ENCODE measurements around the gene NR3C2.
"Not testable (repeated sequence)": the region's sequence is repeated elsewhere in the genome, so short reads cannot be mapped to it uniquely, and the experiment has no call there.

NR3C2 gene

DNA sequence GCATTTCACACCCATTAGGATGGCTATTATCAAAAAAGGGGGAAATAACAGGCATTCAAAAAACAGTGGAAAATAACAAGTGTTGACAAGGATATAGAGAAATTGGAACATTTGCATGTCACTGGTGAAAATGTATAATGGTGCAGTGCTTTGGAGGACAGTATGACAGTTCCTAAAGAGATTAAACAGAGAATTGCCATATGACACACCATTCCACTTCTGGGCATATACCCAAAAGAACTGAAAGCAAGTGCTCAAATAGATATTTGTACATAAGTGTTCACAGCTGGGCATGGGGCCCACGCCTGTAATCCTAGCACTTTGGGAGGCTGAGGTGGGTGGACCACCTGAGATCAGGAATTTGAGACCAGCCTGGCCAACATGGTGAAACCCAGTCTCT is 348.1 kb downstream of the NR3C2 start:
- DNase-seq = peak; percentile 39 to 66

GRCh38 chr4:148093065-148093464 is 349.1 kb downstream of the NR3C2 start:
- DNase-seq = no peak

- DNase-seq = no peak
Measured at GRCh38 chr4:148092316-148093014, 349.7 kb downstream of the NR3C2 start.

DNA sequence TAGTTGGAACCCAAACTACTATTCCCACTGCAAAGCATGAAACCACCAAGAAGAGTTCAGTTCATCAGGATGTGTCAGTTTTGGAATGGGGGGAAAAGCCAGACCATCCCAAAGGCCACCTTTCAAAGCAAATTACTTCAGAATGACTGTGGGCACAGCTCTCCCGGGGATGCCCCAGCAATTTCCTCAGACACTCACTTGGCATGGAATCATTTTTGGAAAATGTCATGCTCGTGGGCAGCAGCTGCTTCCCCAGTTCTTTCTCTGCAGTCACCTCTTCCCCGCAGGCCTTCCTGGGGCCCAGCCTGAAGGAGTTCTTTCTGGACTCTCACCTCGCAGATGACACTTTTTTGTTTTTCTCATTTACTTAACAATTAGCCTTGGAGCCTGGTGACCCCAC is 350.3 kb downstream of the NR3C2 start:
- no peak for DNase-seq

- DNase-seq = no peak
Measured at GRCh38 chr4:148090503-148091476, 351.4 kb downstream of the NR3C2 start.

GRCh38 chr4:148090029-148090428 is 352.2 kb downstream of the NR3C2 start:
- no peak for DNase-seq

DNA sequence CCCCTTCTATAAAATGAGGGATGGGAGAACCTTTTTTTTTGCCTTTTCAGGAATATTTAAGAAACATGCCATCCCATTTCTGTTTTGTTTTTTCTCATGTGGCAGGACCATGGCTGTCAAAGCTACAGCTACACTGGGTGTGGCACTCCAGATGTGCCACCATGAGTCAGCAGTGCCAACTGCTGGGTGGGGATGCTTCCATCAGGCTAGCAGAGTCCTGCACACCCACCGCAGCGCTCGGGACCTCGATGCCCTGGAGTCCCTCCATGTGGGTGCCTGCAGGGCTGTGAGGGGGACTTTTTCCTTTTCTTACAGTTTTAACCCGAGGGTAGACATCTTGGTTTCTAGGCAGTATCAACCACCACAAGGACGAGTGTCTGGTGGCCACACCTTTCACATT is 352.6 kb downstream of the NR3C2 start:
- no peak for DNase-seq

GRCh38 chr4:148083073-148083472 is 359.1 kb downstream of the NR3C2 start:
- DNase-seq = not testable (repeated sequence)

- DNase-seq = no peak
Measured at GRCh38 chr4:148081745-148082144, 360.5 kb downstream of the NR3C2 start.

DNA sequence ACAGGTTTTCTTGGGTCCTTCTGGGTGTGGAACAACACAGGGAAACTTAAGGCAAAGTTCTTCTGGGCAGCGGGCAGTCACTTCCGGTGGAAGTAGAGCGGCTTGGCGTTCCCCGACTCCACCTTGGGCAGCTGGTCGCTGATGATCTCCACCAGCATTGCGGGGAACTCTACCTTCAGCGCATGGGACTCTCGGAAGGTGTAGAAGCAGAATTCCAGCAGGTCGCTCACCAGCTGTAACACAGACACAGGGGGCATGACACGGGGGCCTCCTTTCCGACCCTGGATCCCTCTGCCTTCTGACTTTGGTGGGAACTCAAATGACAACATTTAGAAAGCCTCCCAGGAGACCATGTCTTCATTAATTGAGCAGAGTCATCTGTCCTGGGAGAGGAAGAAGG is 360.9 kb downstream of the NR3C2 start:
- no peak for DNase-seq

DNA sequence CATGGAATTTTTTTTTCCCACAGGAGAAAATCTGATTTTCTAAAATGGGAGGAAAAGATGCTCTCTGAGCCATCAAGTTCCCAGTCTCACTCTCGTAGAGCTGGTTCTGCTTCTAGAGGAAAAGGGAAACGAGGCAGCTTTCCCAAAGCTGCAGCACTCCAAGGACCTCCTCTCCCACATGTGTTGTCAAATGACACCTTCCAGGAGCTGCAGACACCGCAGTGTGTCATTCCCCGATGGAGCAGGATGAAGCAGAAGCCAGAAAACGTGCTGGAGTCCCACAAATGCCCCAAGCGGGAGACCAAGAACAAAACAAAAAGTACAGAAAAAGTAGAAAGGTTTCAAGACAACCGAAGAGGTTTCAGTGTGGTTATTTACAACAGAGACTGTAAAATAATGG is 362.3 kb downstream of the NR3C2 start:
- no peak for DNase-seq

DNA sequence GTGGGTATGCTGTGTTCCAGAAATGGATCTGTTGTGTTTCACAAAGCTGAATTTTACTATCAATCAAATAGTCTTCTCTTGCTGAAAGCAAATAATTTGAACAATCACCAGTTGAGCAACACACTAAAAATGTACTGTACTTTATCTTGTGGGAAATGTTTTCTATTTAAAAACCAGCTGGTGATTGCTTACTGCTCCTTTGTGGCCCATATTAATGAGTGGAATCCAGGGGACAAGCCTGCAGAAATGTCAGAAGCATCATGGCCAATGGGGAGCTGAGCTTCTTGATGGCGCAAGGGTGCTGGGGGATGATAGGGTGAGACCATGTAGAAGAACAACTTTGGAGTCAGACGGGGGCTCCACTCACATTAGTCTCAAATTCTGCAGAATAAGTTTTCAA is 364.2 kb downstream of the NR3C2 start:
- no peak for DNase-seq

DNA sequence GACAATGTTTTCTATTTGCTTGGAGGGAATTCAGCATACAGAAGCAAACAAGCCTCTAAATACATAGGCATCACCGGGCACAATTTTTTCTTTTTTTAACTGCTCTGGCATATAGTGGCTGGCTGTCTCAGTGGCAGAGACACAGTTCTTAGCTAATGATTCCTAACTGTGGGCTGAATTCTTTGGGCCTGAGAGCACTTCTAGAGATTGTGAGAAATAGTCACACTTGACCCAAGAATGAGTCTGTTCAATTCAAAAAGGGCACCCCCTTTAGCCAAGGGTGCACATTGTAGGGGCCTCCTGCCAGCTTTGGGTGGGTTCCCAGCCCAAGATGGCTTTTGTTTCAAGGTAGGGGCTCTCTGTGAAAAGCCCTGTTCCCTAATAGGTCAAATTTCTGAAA is 364.6 kb downstream of the NR3C2 start:
- DNase-seq = no peak

DNA sequence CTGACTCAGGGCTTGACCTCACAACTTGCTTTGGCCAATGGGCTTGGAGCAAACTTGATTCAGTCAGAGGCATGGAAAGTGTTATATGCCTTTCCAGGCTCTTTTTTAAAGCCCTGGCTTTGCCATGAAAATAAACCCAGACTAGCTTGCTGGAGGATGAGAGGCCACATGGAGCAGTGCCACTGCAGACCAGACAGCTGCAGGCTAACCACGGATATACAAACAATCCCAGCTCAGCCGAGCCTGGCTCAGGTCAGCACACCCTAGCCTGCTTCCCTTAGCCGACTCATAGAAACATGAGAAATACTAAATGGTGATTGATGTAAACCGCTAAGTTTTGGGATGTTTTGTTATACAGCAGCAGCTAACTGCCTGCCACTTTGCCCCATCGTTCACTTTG is 365.2 kb downstream of the NR3C2 start:
- DNase-seq = no peak

- DNase-seq = no peak
Measured at GRCh38 chr4:148075438-148075837, 366.8 kb downstream of the NR3C2 start.

DNA sequence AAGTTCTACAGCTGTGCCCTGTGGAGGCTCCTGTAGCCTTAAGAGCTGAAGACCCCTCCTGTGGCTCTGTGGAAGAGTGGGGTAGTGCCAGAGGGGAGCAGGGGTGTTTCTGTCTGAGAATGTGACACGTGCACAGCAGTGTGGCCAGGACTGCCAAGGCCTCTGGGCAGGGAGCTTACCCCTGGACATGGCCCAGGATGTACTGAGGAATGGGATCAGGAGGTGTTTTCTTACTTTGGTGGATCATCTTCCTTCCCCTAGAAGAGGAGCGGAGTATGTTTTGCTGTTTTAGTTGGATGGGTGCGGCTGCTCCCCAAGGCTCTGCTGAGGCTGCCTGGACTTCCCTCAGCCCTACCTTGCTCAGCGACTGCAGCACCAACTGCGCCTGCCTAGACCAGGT is 367.8 kb downstream of the NR3C2 start:
- no peak for DNase-seq

DNA sequence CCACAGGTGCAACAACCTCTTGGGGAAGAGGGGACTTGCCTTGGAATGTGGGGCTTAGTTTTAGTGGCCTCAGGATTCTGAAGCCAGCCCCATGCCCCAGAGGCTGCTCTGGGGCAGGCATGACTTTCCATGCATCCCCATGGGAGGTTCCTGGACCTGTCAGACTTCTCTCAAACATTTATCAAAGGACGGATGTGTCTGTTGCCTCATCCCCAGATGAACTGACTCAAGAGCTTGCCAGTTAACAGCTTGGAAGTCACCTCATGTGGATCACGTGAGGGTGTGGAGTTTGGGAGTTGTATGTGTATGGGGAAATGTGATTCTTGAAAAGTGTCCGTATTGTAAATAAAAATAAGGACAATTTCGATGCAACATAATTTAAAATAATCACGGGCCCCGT is 368.9 kb downstream of the NR3C2 start:
- DNase-seq = no peak

DNA sequence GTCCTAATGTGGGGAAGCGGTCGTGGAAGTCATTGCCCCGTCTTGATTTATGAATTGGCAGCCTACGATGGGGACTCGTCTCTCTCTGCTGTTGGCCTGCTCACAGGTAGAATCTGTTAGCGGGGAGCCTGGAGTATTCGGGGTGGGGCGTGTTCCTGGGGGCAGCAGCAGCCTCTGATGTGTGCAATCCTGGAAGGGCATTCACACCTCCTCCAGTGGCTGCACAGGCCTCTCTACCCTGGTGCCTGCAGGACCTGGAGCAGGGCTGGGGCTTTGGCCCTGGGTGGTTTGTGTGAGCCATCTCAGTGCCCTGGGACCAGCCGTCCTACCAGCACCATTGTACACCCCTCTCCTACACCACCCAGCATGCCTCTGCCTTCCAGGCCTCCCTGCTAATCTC is 369.4 kb downstream of the NR3C2 start:
- DNase-seq = no peak

- no peak for DNase-seq
Measured at GRCh38 chr4:148071009-148071408, 371.2 kb downstream of the NR3C2 start.

DNA sequence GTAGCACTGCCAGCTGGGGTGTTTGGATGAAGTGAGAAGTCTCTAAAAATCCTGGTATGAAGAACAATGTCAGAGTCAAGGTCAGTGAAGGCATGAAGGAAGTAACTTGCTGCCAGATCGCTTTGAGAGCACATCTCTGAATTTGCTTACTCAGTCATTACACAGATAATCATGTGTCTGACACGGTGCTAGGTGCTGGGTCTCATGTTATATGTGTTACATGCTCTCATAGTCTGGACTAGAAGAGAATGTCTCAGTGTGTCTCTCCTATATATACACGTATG is 372.4 kb downstream of the NR3C2 start:
- no peak for DNase-seq

- no peak for DNase-seq
Measured at GRCh38 chr4:148069086-148069894, 372.9 kb downstream of the NR3C2 start.

GRCh38 chr4:148068065-148068911 is 373.9 kb downstream of the NR3C2 start:
- DNase-seq = peak; percentile 60 to 78
